ENCODE results near the gene NKAPL. TPM values are rescaled to one million over a fixed set of nuclear protein-coding genes. Genes with fewer than 3 reads are reported as not detected.
A peak's percentile ranks its signal among the peaks of the same experiment; 100 is the strongest.

NKAPL gene
- total RNA-seq, 1 donor from 2014 or later, result not detected

- no peak for DNase-seq (ENCODE audit: extremely low spot score in 2 of 2)
- no peaks in the 10 kb centered on the region for H3K27me3 ChIP-seq
- peaks cover 0 to under 1% of the 10 kb centered on the region in 2 donors for H3K36me3 ChIP-seq
- no peak for TF ChIP-seq POLR2A (IDR thresholded peaks at IDR 0.05)
- H3K4me3 ChIP-seq, result peak overlapping the region; percentile 59 to 75
- peaks cover 31% of the 10 kb centered on the region for H3K4me1 ChIP-seq
- H3K27ac ChIP-seq, result peak overlapping the region; percentile 84
- intact Hi-C loops (cut with DNase I), result no loop called here
- no peaks in the 10 kb centered on the region for H3K9me3 ChIP-seq
Observed at GRCh38 chr6:28266563-28266961, 7.5 kb downstream of the NKAPL start.

- H3K4me3 ChIP-seq, result peak within 1 kb of the TSS; percentile 59 to 75
- peak within 1 kb of the TSS; percentile 84 for H3K27ac ChIP-seq
- no peaks in the 10 kb centered on the region for H3K9me3 ChIP-seq
- H3K36me3 ChIP-seq, result peaks cover 0 to 6% of the 10 kb centered on the region in 2 donors
- peak; percentile 51 to 90 for TF ChIP-seq POLR2AphosphoS5 (IDR thresholded peaks at IDR 0.05; ENCODE audit: insufficient read depth in 1 of 2, low read depth in 1 of 2)
- no peak for TF ChIP-seq POLR2A (IDR thresholded peaks at IDR 0.05)
- H3K4me1 ChIP-seq, result peaks cover 31% of the 10 kb centered on the region
- DNase-seq (ENCODE audit: extremely low spot score in 2 of 2), result no peak
- intact Hi-C loops (cut with DNase I), result no loop called here
- no peaks in the 10 kb centered on the region for H3K27me3 ChIP-seq
Observed at GRCh38 chr6:28266962-28267694, 8.0 kb downstream of the NKAPL start, which contains the start of gene ZSCAN26. Gene ZSCAN26, plus strand, starts transcription at chr6:28267143. Its CDS starts 4,777 bp downstream, at chr6:28271920.

GRCh38 chr6:28267695-28268059, 8.6 kb downstream of the NKAPL start:
- intact Hi-C loops (cut with DNase I), result no loop called here
- H3K4me1 ChIP-seq, result peaks cover 31% of the 10 kb centered on the region
- no peaks in the 10 kb centered on the region for H3K9me3 ChIP-seq
- peaks cover 0 to 11% of the 10 kb centered on the region in 2 donors for H3K36me3 ChIP-seq
- TF ChIP-seq CTCF (IDR thresholded peaks at IDR 0.05) (no peak), POLR2A (IDR thresholded peaks at IDR 0.05) (no peak), POLR2AphosphoS5 (IDR thresholded peaks at IDR 0.05; ENCODE audit: insufficient read depth in 1 of 2, low read depth in 1 of 2) (no peak)
- DNase-seq (ENCODE audit: extremely low spot score in 2 of 2), result no peak
- H3K27ac ChIP-seq, result peak overlapping the region; percentile 84
- peak overlapping the region; percentile 59 to 75 for H3K4me3 ChIP-seq
- no peaks in the 10 kb centered on the region for H3K27me3 ChIP-seq

GRCh38 chr6:28269492-28269891, 10.4 kb downstream of the NKAPL start:
- Histone ChIP-seq H3K36me3 (peaks cover 0 to 30% of the 10 kb centered on the region in 2 donors), H3K27me3 (no peaks in the 10 kb centered on the region), H3K4me1 (peaks cover 31% of the 10 kb centered on the region), H3K4me3 (no peak overlapping the region), H3K27ac (no peak overlapping the region), H3K9me3 (no peaks in the 10 kb centered on the region)
- no peak for DNase-seq (ENCODE audit: extremely low spot score in 2 of 2)
- TF ChIP-seq POLR2A (IDR thresholded peaks at IDR 0.05) (no peak), POLR2AphosphoS5 (IDR thresholded peaks at IDR 0.05; ENCODE audit: insufficient read depth in 1 of 2, low read depth in 1 of 2) (no peak), CTCF (IDR thresholded peaks at IDR 0.05) (no peak)
- intact Hi-C loops (cut with DNase I), result no loop called here

- H3K36me3 ChIP-seq, result peaks cover 0 to 55% of the 10 kb centered on the region in 2 donors
- H3K27me3 ChIP-seq, result no peaks in the 10 kb centered on the region
- TF ChIP-seq POLR2AphosphoS5 (IDR thresholded peaks at IDR 0.05; ENCODE audit: insufficient read depth in 1 of 2, low read depth in 1 of 2), result no peak
- TF ChIP-seq POLR2A (IDR thresholded peaks at IDR 0.05), result no peak
- TF ChIP-seq CTCF (IDR thresholded peaks at IDR 0.05), result no peak
- DNase-seq (ENCODE audit: extremely low spot score in 2 of 2), result no peak
- no peak overlapping the region for H3K4me3 ChIP-seq
- H3K27ac ChIP-seq, result no peak overlapping the region
- no peaks in the 10 kb centered on the region for H3K9me3 ChIP-seq
- H3K4me1 ChIP-seq, result peaks cover 1% of the 10 kb centered on the region
- intact Hi-C loops (cut with DNase I), result no loop called here
Observed at GRCh38 chr6:28274888-28275287, 15.8 kb downstream of the NKAPL start.

- Histone ChIP-seq H3K9me3 (no peaks in the 10 kb centered on the region), H3K36me3 (peaks cover 0 to 43% of the 10 kb centered on the region in 2 donors), H3K27me3 (no peaks in the 10 kb centered on the region), H3K4me1 (no peaks in the 10 kb centered on the region), H3K4me3 (no peak overlapping the region), H3K27ac (no peak overlapping the region)
- TF ChIP-seq CTCF (IDR thresholded peaks at IDR 0.05) (no peak), POLR2AphosphoS5 (IDR thresholded peaks at IDR 0.05; ENCODE audit: insufficient read depth in 1 of 2, low read depth in 1 of 2) (no peak), POLR2A (IDR thresholded peaks at IDR 0.05) (no peak)
- DNase-seq (ENCODE audit: extremely low spot score in 2 of 2), result no peak
- intact Hi-C loops (cut with DNase I), result no loop called here
Observed at GRCh38 chr6:28277746-28278145, 18.6 kb downstream of the NKAPL start.

All from vagina (tissue), 2 donors.